NCI-H446 (cell line): Measurements from ENCODE around the gene NUP205.
"Not testable (repeated sequence)": the region's sequence is repeated elsewhere in the genome, so short reads cannot be mapped to it uniquely, and the experiment has no call there.

Source experiments
- DNase-seq, 2 experiments: peaks; one replicate each; lab custom pipeline; 2025; lab: John Stamatoyannopoulos, UW

NUP205 gene

GRCh38 chr7:135620980-135621850 lies 63.5 kb downstream of the NUP205 start:
- DNase-seq, result peak; percentile 39 to 71

GRCh38 chr7:135634191-135634878 lies 76.6 kb downstream of the NUP205 start:
- DNase-seq, result no peak

GRCh38 chr7:135639690-135640089 lies 82.0 kb downstream of the NUP205 start:
- not testable (repeated sequence) for DNase-seq

- no peak for DNase-seq
These were observed 86.4 kb downstream of the NUP205 start for GRCh38 chr7:135644154-135644553.

- no peak for DNase-seq
These were observed 87.0 kb downstream of the NUP205 start for GRCh38 chr7:135644729-135645128.

GRCh38 chr7:135645296-135645904 lies 87.7 kb downstream of the NUP205 start:
- peak; percentile 26 to 39 for DNase-seq

- DNase-seq, result no peak
These were observed 90.0 kb downstream of the NUP205 start for GRCh38 chr7:135647755-135648154.

GRCh38 chr7:135648235-135648634 lies 90.5 kb downstream of the NUP205 start:
- no peak for DNase-seq

- DNase-seq, result no peak
These were observed 93.3 kb downstream of the NUP205 start for GRCh38 chr7:135650831-135651573.

- no peak for DNase-seq
These were observed 95.8 kb downstream of the NUP205 start for GRCh38 chr7:135653340-135654080.

GRCh38 chr7:135658564-135658963 lies 100.8 kb downstream of the NUP205 start:
- DNase-seq, result no peak

GRCh38 chr7:135659159-135659846 lies 101.6 kb downstream of the NUP205 start:
- DNase-seq, result no peak

- DNase-seq, result no peak
These were observed 103.8 kb downstream of the NUP205 start for GRCh38 chr7:135661311-135662122.

- DNase-seq, result no peak
These were observed 104.3 kb downstream of the NUP205 start for GRCh38 chr7:135662123-135662372.

- peak; percentile 62 to 94 for DNase-seq
These were observed 104.8 kb downstream of the NUP205 start, which contains the start of gene STMP1 for GRCh38 chr7:135662373-135663114. STMP1 (plus strand) TSS chr7:135662514.

- DNase-seq, result no peak
These were observed 106.4 kb downstream of the NUP205 start for GRCh38 chr7:135664046-135664589.

GRCh38 chr7:135665042-135665441 lies 107.3 kb downstream of the NUP205 start:
- no peak for DNase-seq

- DNase-seq, result no peak
These were observed 108.4 kb downstream of the NUP205 start for GRCh38 chr7:135666156-135666555.

GRCh38 chr7:135666846-135667245 lies 109.1 kb downstream of the NUP205 start:
- DNase-seq, result no peak
